A549 (cell line): ENCODE results near the gene TP53I11. TPM values are rescaled to one million over a fixed set of nuclear protein-coding genes. Genes with fewer than 3 reads are reported as not detected.

Experiments
- ATAC-seq, 2 experiments: fragments of 200-7000 bp in 1 of 2; fragments of >200 bp in 1 of 2; cut with Nextera tagmentation in 1 of 2; cut with Tn5 transposase in 1 of 2; 3 replicates each; pipeline versions ENCODE4 v1.8.0 to v1.9.1; 2018 to 2020; ENCODE audit warnings: mild to moderate bottlenecking in 1 of 2, moderate library complexity in 1 of 2
- CTCF ChIA-PET: fragments of 300-600 bp; sonication (Branson Sonifier 250); formaldehyde crosslinking; extraction: SDS; loops from one replicate; lab custom pipeline; 2021; ENCODE audit warnings: antibody characterized with exemption, inconsistent platforms; lab: Yijun Ruan, JAX
- POLR2A ChIA-PET: fragments of 350-600 bp; formaldehyde crosslinking; extraction: SDS; loops from one replicate; lab custom pipeline; 2021; ENCODE audit warnings: antibody characterized with exemption, inconsistent platforms; lab: Yijun Ruan, JAX
- DNase-seq, 2 experiments: peaks; one replicate each; pipeline versions ENCODE4 v3.0.0 to v3.0.0-alpha.2; 2011 to 2016; ENCODE audit warnings: low read depth in 1 of 2, low spot score in 1 of 2
- FAIRE-seq: peaks from 2 replicates; lab custom pipeline; 2011; peaks lifted over from hg19 to GRCh38; lab: Jason Lieb, UNC
- H3K27ac ChIP-seq, 2 experiments: fragments of >200 bp; sonication (Bioruptor Twin); formaldehyde crosslinking; 3 replicates each; pipeline ENCODE4 v1.5.1; 2016 to 2017
- H3K4me1 ChIP-seq: fragments of >200 bp; sonication (Bioruptor Twin); formaldehyde crosslinking; 3 replicates; pipeline ENCODE4 v1.6.1; 2016
- H3K4me2 ChIP-seq: fragments of >200 bp; sonication (Bioruptor Twin); formaldehyde crosslinking; 3 replicates; pipeline ENCODE4 v1.6.1; 2016
- H3K4me3 ChIP-seq: fragments of >200 bp; sonication (Bioruptor Twin); formaldehyde crosslinking; 3 replicates; pipeline ENCODE4 v1.5.1; 2016
- H3K9me3 ChIP-seq: fragments of >200 bp; sonication (Bioruptor Twin); formaldehyde crosslinking; 3 replicates; pipeline ENCODE4 v1.6.1; 2016
- CBX2 ChIP-seq: fragments of 200-600 bp; sonication (generic); IDR thresholded peaks from 2 replicates; pipeline ENCODE4 v1.6.1; 2016; ENCODE audit warnings: low read depth, mild to moderate bottlenecking, borderline replicate concordance
- CHD4 ChIP-seq: fragments of 200-600 bp; sonication (generic); IDR thresholded peaks from 2 replicates; pipeline ENCODE4 v1.6.1; 2016; ENCODE audit warnings: antibody characterized with exemption, mild to moderate bottlenecking, borderline replicate concordance
- EP300 ChIP-seq, 2 experiments: fragments of >200 bp; sonication (Bioruptor Twin); formaldehyde crosslinking; IDR thresholded peaks; 2 replicates in 1 of 2; 3 replicates in 1 of 2; pipeline ENCODE4 v1.6.1; 2016 to 2017
- FOSB ChIP-seq: fragments of 250-450 bp; sonication (Bioruptor Pico); IDR thresholded peaks from 2 replicates; pipeline ENCODE4 v1.5.0; 2020; ENCODE audit warnings: mild to moderate bottlenecking, moderate library complexity
- FOSL2 ChIP-seq, 2 experiments: fragments of 450-650 bp in 1 of 2; fragments of >200 bp in 1 of 2; sonication (Bioruptor Twin) in 1 of 2; formaldehyde crosslinking; IDR thresholded peaks; 2 replicates each; pipeline versions ENCODE4 v1.5.0 to v1.6.1; 2016 to 2020; ENCODE audit warnings: mild to moderate bottlenecking in 1 of 2, moderate library complexity in 1 of 2
- FOXS1 ChIP-seq: fragments of 250-450 bp; sonication (Bioruptor Pico); IDR thresholded peaks from 2 replicates; pipeline ENCODE4 v1.5.0; 2020; ENCODE audit warnings: mild to moderate bottlenecking, moderate library complexity
- GATA3 ChIP-seq: IDR thresholded peaks from 2 replicates; pipeline ENCODE4 v1.6.1; 2012; ENCODE audit warnings: borderline replicate concordance
- HEYL ChIP-seq: fragments of 250-450 bp; sonication (Bioruptor Pico); IDR thresholded peaks from 2 replicates; pipeline ENCODE4 v1.8.0; 2021; ENCODE audit warnings: mild to moderate bottlenecking, moderate library complexity
- HOXB5 ChIP-seq: fragments of 250-450 bp; sonication (Bioruptor Pico); IDR thresholded peaks from 2 replicates; pipeline ENCODE4 v1.5.0; 2020; ENCODE audit warnings: mild to moderate bottlenecking, moderate library complexity
- JUN ChIP-seq, 2 experiments: fragments of >200 bp; sonication (Bioruptor Twin); formaldehyde crosslinking; IDR thresholded peaks; 2 replicates in 1 of 2; 3 replicates in 1 of 2; pipeline ENCODE4 v1.6.1; 2016 to 2017
- JUNB ChIP-seq: fragments of >200 bp; sonication (Bioruptor Twin); formaldehyde crosslinking; IDR thresholded peaks from 2 replicates; pipeline ENCODE4 v1.6.1; 2016
- KDM1A ChIP-seq: fragments of 200-600 bp; sonication (generic); IDR thresholded peaks from 2 replicates; pipeline ENCODE4 v1.6.1; 2016; ENCODE audit warnings: low read depth, mild to moderate bottlenecking
- KDM5A ChIP-seq: fragments of 200-600 bp; sonication (generic); IDR thresholded peaks from 2 replicates; pipeline ENCODE4 v1.6.1; 2016; ENCODE audit warnings: antibody characterized with exemption, mild to moderate bottlenecking
- NFE2L2 ChIP-seq: fragments of 150-350 bp; conservative IDR thresholded peaks from 2 replicates; pipeline ENCODE4 v1.6.1; 2014; ENCODE audit warnings: low read length
- NPAS2 ChIP-seq: fragments of 250-450 bp; sonication (Bioruptor Pico); IDR thresholded peaks from 2 replicates; pipeline ENCODE4 v1.8.0; 2022; ENCODE audit warnings: mild to moderate bottlenecking, moderate library complexity, borderline replicate concordance
- NR3C1 ChIP-seq: fragments of >200 bp; sonication (Bioruptor Twin); formaldehyde crosslinking; IDR thresholded peaks from 3 replicates; pipeline ENCODE4 v1.6.1; 2017
- PHF8 ChIP-seq: fragments of 200-600 bp; sonication (generic); IDR thresholded peaks from 2 replicates; pipeline ENCODE4 v1.6.1; 2016; ENCODE audit warnings: low read depth, mild to moderate bottlenecking, antibody characterized with exemption, moderate library complexity, borderline replicate concordance
- RNF2 ChIP-seq: fragments of 200-600 bp; sonication (generic); IDR thresholded peaks from 2 replicates; pipeline ENCODE4 v1.6.1; 2016; ENCODE audit warnings: low read depth, mild to moderate bottlenecking, antibody characterized with exemption, moderate library complexity, borderline replicate concordance
- SREBF2 ChIP-seq: fragments of 450-650 bp; IDR thresholded peaks from 2 replicates; pipeline ENCODE4 v1.6.1; 2014; ENCODE audit warnings: mild to moderate bottlenecking, moderate library complexity
- TFCP2L1 ChIP-seq: fragments of 250-450 bp; sonication (Bioruptor Pico); IDR thresholded peaks from 2 replicates; pipeline ENCODE4 v1.5.0; 2021; ENCODE audit warnings: mild to moderate bottlenecking
- TP53 ChIP-seq: fragments of 250-450 bp; sonication (Bioruptor Pico); IDR thresholded peaks from 2 replicates; pipeline ENCODE4 v1.5.0; 2021; ENCODE audit warnings: mild to moderate bottlenecking, moderate library complexity
- ZFP36 ChIP-seq: fragments of 450-650 bp; IDR thresholded peaks from 2 replicates; pipeline ENCODE4 v1.6.1; 2014; ENCODE audit warnings: borderline replicate concordance; ENCODE audit not compliant: partially characterized antibody
- ZSCAN20 ChIP-seq: fragments of 250-450 bp; sonication (Bioruptor Pico); IDR thresholded peaks from 2 replicates; pipeline ENCODE4 v1.8.0; 2022; ENCODE audit warnings: mild to moderate bottlenecking, moderate library complexity
- WGBS: methylation state at CpG from one replicate; pipeline ENCODE4 v1.1.6; 2017; ENCODE audit errors: missing lambda C conversion rate; 5-methylcytosine and 5-hydroxymethylcytosine counted together
- polyA plus RNA-seq, 4 experiments: library from polyadenylated mRNA; depleted of rRNA in 3 of 4; stranded (reverse); fragments of >200 nt; fragmentation: RNase III in 1 of 4; extraction: RNeasy Plus Mini Kit Qiagen cat#74134 plus additional on column Dnase treatment in 1 of 4; gene quantifications; 2 replicates in 3 of 4; 3 replicates in 1 of 4; pipeline ENCODE4 v1.2.3, GENCODE V29; 2011 to 2017
- TF ChIP-seq, protein P1 (sequence below): IDR thresholded peaks from 2 replicates; pipeline ENCODE4 v1.6.1; 2012
- TF ChIP-seq, protein P2 (sequence below): IDR thresholded peaks from 2 replicates; pipeline ENCODE4 v1.6.1; 2012; ENCODE audit warnings: low read depth, borderline replicate concordance
- TF ChIP-seq, protein P3 (sequence below): fragments of 200-600 bp; sonication (generic); IDR thresholded peaks from 2 replicates; pipeline ENCODE4 v1.6.1; 2016; ENCODE audit warnings: antibody characterized with exemption, mild to moderate bottlenecking, moderate library complexity
- TF ChIP-seq, protein P4 (sequence below): fragments of 250-450 bp; sonication (Bioruptor Pico); IDR thresholded peaks from 2 replicates; pipeline ENCODE4 v1.5.0; 2021; ENCODE audit warnings: mild to moderate bottlenecking, moderate library complexity, borderline replicate concordance
- TF ChIP-seq, protein P5 (sequence below): fragments of >200 bp; sonication (Bioruptor Twin); formaldehyde crosslinking; IDR thresholded peaks from 3 replicates; pipeline ENCODE4 v1.6.1; 2016

The TP53I11 gene
- polyA plus RNA-seq, 2 of the 4 experiments (the other 2 are of a cell fraction): 11.2 to 28.2 TPM

DNA sequence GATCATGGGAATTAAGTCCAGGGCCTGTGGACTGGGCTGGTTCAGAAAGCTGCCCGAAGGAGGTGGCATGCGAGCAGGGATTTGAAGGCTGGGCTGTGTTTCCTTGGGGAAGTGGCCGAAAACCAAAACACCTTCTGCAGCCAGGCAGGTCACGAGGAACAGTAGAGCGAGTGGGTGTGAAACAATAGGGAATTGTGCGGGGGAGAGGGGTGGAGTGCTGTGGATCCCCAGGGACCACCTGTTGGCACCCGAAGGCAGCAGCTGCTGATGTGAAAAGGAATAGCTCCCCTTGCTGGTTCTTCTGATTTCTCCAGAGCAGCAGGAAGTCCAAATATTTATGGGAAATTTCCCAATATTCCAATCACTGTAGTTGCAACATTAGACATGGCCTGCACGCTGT is 24.6 kb downstream of the TP53I11 start (continued):
- TF ChIP-seq HOXB5 (no peak), JUNB (no peak), TP53 (CRISPR knock-in tag) (no peak), EP300 (IDR thresholded peaks at IDR 0.05) (no peak), ZFP36 (no peak), KDM5A (no peak)

DNA sequence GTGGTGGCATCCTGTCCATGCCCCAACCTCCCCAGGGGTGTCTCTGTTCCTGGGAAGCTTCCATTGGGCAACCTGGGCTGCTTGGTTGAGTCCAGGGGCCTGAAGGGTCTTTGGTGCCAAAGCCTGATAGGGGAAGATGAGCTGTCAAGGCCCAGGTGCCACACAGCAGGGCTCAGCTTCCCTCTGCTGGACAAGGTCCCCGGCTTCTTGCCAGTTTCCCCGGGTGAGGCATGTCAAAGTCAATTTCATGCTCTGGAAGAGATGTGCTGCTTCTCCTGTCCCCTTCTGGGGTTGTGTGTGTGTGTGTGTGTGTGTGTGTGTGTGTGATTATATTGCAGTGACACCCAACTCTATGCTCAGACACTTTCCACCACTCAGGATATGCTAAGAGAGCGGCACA is 26.9 kb downstream of the TP53I11 start:
- Histone ChIP-seq H3K27ac (no peak overlapping the region), H3K4me3 (no peak overlapping the region), H3K9me3 (no peaks in the 10 kb centered on the region), H3K4me1 (no peaks in the 10 kb centered on the region), H3K4me2 (no peak overlapping the region)
- POLR2A ChIA-PET: no interaction called here
- DNase-seq (no peak), ATAC-seq (no peak), FAIRE-seq (no peak)
- TF ChIP-seq JUNB: no peak
- no peak for TF ChIP-seq PHF8
- TF ChIP-seq CHD4: no peak
- TF ChIP-seq CBX2: no peak
- TF ChIP-seq ZSCAN20 (CRISPR knock-in tag): no peak
- no peak for TF ChIP-seq JUN (IDR thresholded peaks at IDR 0.05)
- no peak for TF ChIP-seq KDM5A
- TF ChIP-seq, protein P1, sequence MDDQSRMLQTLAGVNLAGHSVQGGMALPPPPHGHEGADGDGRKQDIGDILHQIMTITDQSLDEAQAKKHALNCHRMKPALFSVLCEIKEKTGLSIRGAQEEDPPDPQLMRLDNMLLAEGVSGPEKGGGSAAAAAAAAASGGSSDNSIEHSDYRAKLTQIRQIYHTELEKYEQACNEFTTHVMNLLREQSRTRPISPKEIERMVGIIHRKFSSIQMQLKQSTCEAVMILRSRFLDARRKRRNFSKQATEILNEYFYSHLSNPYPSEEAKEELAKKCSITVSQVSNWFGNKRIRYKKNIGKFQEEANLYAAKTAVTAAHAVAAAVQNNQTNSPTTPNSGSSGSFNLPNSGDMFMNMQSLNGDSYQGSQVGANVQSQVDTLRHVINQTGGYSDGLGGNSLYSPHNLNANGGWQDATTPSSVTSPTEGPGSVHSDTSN: no peak
- TF ChIP-seq NR3C1: no peak
- TF ChIP-seq KDM1A: no peak
- no peak for TF ChIP-seq FOSB
- no peak for TF ChIP-seq SREBF2
- no peak for TF ChIP-seq NFE2L2
- TF ChIP-seq GATA3: no peak
- no peak for TF ChIP-seq HEYL (CRISPR knock-in tag)
- TF ChIP-seq TP53 (CRISPR knock-in tag): no peak
- TF ChIP-seq, protein P2, sequence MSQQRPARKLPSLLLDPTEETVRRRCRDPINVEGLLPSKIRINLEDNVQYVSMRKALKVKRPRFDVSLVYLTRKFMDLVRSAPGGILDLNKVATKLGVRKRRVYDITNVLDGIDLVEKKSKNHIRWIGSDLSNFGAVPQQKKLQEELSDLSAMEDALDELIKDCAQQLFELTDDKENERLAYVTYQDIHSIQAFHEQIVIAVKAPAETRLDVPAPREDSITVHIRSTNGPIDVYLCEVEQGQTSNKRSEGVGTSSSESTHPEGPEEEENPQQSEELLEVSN: no peak
- TF ChIP-seq FOXS1 (CRISPR knock-in tag): no peak
- WGBS: 100% methylated on average over 1 of the region's 3 CpGs
- CTCF ChIA-PET: interaction anchor here (1.2 to 1.9 kb wide), 6 partner anchors 13 to 415 kb away, joined by 3 to 17 read pairs (median 4); no protein-coding TSS in a partner anchor

DNA sequence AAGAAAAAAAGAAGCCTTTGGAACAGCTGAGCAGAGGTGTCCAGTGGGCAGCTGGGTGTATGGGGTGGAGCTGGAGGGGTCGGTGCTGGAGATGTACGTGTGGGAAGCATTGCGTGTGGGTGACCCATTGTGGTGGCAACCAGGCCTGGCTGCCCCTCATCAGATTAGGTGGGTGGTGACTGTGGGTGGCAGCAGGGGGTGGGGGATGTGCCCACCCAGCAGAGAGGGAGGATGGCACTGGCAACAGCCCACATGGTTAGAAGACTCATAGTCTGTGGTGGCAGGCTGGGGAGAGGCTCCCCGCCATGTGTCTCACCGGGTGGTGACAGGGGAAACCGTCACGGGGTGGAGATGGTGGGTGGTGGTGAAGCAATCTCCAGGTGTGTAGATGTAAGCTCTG is 27.6 kb downstream of the TP53I11 start:
- Histone ChIP-seq H3K9me3 (no peaks in the 10 kb centered on the region), H3K4me2 (no peak overlapping the region), H3K4me1 (no peaks in the 10 kb centered on the region), H3K27ac (no peak overlapping the region), H3K4me3 (no peak overlapping the region)
- ATAC-seq: no peak
- POLR2A ChIA-PET: no interaction called here
- 80% methylated on average over 7 of the region's 7 CpGs for WGBS
- no peak for DNase-seq
- CTCF ChIA-PET: interaction anchor here (1.2 to 1.9 kb wide), 6 partner anchors 12 to 416 kb away, joined by 3 to 17 read pairs (median 4); no protein-coding TSS in a partner anchor
- no peak for FAIRE-seq
- TF ChIP-seq TFCP2L1 (CRISPR knock-in tag): no peak
- no peak for TF ChIP-seq FOSL2 (IDR thresholded peaks at IDR 0.05)
- TF ChIP-seq FOSL2 (CRISPR knock-in tag; IDR thresholded peaks at IDR 0.05): no peak
- TF ChIP-seq RNF2: no peak
- TF ChIP-seq, protein P3, sequence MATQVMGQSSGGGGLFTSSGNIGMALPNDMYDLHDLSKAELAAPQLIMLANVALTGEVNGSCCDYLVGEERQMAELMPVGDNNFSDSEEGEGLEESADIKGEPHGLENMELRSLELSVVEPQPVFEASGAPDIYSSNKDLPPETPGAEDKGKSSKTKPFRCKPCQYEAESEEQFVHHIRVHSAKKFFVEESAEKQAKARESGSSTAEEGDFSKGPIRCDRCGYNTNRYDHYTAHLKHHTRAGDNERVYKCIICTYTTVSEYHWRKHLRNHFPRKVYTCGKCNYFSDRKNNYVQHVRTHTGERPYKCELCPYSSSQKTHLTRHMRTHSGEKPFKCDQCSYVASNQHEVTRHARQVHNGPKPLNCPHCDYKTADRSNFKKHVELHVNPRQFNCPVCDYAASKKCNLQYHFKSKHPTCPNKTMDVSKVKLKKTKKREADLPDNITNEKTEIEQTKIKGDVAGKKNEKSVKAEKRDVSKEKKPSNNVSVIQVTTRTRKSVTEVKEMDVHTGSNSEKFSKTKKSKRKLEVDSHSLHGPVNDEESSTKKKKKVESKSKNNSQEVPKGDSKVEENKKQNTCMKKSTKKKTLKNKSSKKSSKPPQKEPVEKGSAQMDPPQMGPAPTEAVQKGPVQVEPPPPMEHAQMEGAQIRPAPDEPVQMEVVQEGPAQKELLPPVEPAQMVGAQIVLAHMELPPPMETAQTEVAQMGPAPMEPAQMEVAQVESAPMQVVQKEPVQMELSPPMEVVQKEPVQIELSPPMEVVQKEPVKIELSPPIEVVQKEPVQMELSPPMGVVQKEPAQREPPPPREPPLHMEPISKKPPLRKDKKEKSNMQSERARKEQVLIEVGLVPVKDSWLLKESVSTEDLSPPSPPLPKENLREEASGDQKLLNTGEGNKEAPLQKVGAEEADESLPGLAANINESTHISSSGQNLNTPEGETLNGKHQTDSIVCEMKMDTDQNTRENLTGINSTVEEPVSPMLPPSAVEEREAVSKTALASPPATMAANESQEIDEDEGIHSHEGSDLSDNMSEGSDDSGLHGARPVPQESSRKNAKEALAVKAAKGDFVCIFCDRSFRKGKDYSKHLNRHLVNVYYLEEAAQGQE: no peak
- TF ChIP-seq ZSCAN20 (CRISPR knock-in tag): no peak
- no peak for TF ChIP-seq JUN (IDR thresholded peaks at IDR 0.05)
- TF ChIP-seq, protein P4, sequence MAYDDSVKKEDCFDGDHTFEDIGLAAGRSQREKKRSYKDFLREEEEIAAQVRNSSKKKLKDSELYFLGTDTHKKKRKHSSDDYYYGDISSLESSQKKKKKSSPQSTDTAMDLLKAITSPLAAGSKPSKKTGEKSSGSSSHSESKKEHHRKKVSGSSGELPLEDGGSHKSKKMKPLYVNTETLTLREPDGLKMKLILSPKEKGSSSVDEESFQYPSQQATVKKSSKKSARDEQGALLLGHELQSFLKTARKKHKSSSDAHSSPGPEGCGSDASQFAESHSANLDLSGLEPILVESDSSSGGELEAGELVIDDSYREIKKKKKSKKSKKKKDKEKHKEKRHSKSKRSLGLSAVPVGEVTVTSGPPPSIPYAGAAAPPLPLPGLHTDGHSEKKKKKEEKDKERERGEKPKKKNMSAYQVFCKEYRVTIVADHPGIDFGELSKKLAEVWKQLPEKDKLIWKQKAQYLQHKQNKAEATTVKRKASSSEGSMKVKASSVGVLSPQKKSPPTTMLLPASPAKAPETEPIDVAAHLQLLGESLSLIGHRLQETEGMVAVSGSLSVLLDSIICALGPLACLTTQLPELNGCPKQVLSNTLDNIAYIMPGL (CRISPR knock-in tag): no peak
- TF ChIP-seq, protein P5, sequence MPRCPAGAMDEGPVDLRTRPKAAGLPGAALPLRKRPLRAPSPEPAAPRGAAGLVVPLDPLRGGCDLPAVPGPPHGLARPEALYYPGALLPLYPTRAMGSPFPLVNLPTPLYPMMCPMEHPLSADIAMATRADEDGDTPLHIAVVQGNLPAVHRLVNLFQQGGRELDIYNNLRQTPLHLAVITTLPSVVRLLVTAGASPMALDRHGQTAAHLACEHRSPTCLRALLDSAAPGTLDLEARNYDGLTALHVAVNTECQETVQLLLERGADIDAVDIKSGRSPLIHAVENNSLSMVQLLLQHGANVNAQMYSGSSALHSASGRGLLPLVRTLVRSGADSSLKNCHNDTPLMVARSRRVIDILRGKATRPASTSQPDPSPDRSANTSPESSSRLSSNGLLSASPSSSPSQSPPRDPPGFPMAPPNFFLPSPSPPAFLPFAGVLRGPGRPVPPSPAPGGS: no peak
- no peak for TF ChIP-seq NPAS2 (CRISPR knock-in tag)
